DMS53 treated with DMSO at 0.1 percent for 48 hours (cell line): Measurements from ENCODE around the gene NTM.

Experiments used
- DNase-seq: peaks from one replicate; lab custom pipeline; 2025; ENCODE audit not compliant: unreplicated experiment; lab: John Stamatoyannopoulos, UW

NTM gene

GRCh38 chr11:131696690-131697089 lies 326.3 kb downstream of the NTM start:
- DNase-seq, result no peak

- no peak for DNase-seq
Observed at GRCh38 chr11:131703311-131703710, 332.9 kb downstream of the NTM start.

GRCh38 chr11:131704682-131705081 lies 334.3 kb downstream of the NTM start:
- no peak for DNase-seq

GRCh38 chr11:131710511-131710910 lies 340.1 kb downstream of the NTM start:
- no peak for DNase-seq

- no peak for DNase-seq
Observed at GRCh38 chr11:131712897-131713296, 342.5 kb downstream of the NTM start.

- no peak for DNase-seq
Observed at GRCh38 chr11:131713529-131714134, 343.2 kb downstream of the NTM start.

- no peak for DNase-seq
Observed at GRCh38 chr11:131717616-131718015, 347.2 kb downstream of the NTM start.

GRCh38 chr11:131723088-131723487 lies 352.7 kb downstream of the NTM start:
- DNase-seq, result no peak

GRCh38 chr11:131724436-131724975 lies 354.1 kb downstream of the NTM start:
- no peak for DNase-seq

- no peak for DNase-seq
Observed at GRCh38 chr11:131734871-131735270, 364.5 kb downstream of the NTM start.

- no peak for DNase-seq
Observed at GRCh38 chr11:131737357-131737756, 366.9 kb downstream of the NTM start.

GRCh38 chr11:131739243-131739882 lies 368.9 kb downstream of the NTM start:
- DNase-seq, result no peak

GRCh38 chr11:131744847-131745246 lies 374.4 kb downstream of the NTM start:
- DNase-seq, result no peak

- no peak for DNase-seq
Observed at GRCh38 chr11:131745405-131745804, 375.0 kb downstream of the NTM start.

GRCh38 chr11:131746201-131746600 lies 375.8 kb downstream of the NTM start:
- no peak for DNase-seq

- peak; percentile 62 for DNase-seq
Observed at GRCh38 chr11:131748151-131749050, 378.0 kb downstream of the NTM start.

- no peak for DNase-seq
Observed at GRCh38 chr11:131749101-131749500, 378.7 kb downstream of the NTM start.

GRCh38 chr11:131750152-131750551 lies 379.7 kb downstream of the NTM start:
- no peak for DNase-seq

- DNase-seq, result no peak
Observed at GRCh38 chr11:131750692-131751091, 380.3 kb downstream of the NTM start.

GRCh38 chr11:131754671-131755070 lies 384.3 kb downstream of the NTM start:
- no peak for DNase-seq

- DNase-seq, result no peak
Observed at GRCh38 chr11:131756479-131757110, 386.2 kb downstream of the NTM start.
